Measurements from ENCODE around the gene MAN2A2. TPM values are rescaled to one million over a fixed set of nuclear protein-coding genes. Genes with fewer than 3 reads are reported as not detected.
A peak's percentile ranks its signal among the peaks of the same experiment; 100 is the strongest.

MAN2A2 gene
- total RNA-seq, 2 experiments from 2014 or later: 11.6 to 12.2 TPM

DNA sequence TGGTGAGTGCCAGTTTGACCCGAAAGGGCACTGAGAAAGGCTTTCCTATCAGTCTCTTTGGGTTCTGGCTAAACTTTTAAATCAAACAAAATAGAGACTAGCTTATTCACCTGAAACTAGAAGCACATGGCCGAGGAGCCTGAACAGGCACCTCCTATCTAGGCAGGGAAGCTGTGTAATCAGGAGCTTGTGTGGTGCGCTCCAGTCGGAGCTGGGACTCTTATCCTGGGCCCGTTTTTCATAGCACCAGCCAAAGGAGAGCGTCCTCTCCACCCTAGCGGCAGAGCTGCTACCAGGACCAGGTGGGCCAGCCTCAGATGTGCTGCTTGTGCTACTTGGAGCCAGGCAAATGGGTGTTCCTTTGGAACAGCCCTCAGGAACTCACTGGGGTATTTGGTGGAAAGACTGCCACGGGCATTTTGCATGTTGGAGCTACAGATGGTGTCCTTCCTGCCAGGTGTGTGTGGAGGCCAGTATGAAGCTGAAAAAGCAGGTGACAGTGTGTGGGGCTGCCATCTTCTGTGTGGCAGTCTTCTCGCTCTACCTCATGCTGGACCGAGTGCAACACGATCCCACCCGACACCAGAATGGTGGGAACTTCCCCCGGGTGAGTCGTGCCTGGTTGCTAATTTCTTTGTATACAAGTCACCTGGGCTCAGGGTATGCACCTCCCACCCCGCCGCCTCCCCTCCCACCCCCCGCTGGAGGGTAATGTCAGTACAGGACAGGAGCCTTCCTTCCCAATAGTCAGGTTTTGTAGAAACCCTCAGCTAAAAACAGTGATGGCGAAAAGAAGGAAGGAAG, 833 bp downstream of the MAN2A2 start:
- TF ChIP-seq, protein P1, sequence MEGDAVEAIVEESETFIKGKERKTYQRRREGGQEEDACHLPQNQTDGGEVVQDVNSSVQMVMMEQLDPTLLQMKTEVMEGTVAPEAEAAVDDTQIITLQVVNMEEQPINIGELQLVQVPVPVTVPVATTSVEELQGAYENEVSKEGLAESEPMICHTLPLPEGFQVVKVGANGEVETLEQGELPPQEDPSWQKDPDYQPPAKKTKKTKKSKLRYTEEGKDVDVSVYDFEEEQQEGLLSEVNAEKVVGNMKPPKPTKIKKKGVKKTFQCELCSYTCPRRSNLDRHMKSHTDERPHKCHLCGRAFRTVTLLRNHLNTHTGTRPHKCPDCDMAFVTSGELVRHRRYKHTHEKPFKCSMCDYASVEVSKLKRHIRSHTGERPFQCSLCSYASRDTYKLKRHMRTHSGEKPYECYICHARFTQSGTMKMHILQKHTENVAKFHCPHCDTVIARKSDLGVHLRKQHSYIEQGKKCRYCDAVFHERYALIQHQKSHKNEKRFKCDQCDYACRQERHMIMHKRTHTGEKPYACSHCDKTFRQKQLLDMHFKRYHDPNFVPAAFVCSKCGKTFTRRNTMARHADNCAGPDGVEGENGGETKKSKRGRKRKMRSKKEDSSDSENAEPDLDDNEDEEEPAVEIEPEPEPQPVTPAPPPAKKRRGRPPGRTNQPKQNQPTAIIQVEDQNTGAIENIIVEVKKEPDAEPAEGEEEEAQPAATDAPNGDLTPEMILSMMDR (conservative IDR thresholded peaks at IDR 0.05; ENCODE audit: low read length): peak; percentile 24; the same call in 1 of the 2 replicates
- peak; percentile 6; the same call in 1 of the 2 replicates for TF ChIP-seq EZH2phosphoT487 (IDR thresholded peaks at IDR 0.05; ENCODE audit: borderline replicate concordance, low read depth, low read length)
- BruUV-seq (replicated peaks): no TSS peak

DNA sequence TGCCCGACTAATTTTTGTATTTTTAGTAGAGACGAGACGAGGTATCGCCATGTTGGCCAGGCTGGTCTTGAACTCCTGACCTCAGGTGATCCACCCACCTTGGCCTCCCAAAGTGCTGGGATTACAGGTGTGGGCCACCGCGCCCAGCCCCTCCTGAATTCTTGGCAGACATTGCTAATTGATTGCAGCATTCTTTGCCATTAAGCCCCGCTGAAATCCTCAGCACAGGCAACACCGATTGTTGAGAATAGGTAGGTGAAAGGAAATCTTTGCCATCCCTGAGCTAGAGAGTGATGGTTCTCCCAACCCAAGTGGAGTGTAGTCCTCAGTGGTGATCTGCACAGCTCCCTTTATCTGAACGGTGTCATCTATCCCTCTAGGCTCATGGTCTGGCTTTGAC, 1.6 kb downstream of the MAN2A2 start:
- no TSS peak for BruUV-seq (replicated peaks)

More for the DNA sequence above, 833 bp downstream of the MAN2A2 start:
- Histone ChIP-seq H3K36me3 (ENCODE audit: insufficient read depth, low read length) (no peaks in the 10 kb centered on the region), H3K4me1 (ENCODE audit: insufficient read depth, low read length, poor library complexity, severe bottlenecking) (peaks cover 22% of the 10 kb centered on the region), H4K20me1 (ENCODE audit: insufficient read depth, low read length) (no peaks in the 10 kb centered on the region), H3K27ac (ENCODE audit: low read depth, low read length, poor library complexity, severe bottlenecking) (no peak overlapping the region), H3K9me3 (ENCODE audit: low read length) (no peaks in the 10 kb centered on the region), H3K9me2 (ENCODE audit: insufficient read depth, low read length) (no peaks in the 10 kb centered on the region), H3K4me2 (ENCODE audit: low read length) (peak overlapping the region; percentile 70), H2AFZ (ENCODE audit: low read length) (peak overlapping the region; percentile 42; the same call in 1 of the 2 replicates), H3K79me2 (ENCODE audit: insufficient read depth, low read depth, low read length) (no peaks in the 10 kb centered on the region), H3K4me3 (ENCODE audit: low read depth, low read length, poor library complexity, severe bottlenecking) (no peak overlapping the region)
- no peak for DNase-seq (ENCODE audit: low spot score)
- intact Hi-C loops (cut with micrococcal nuclease; ENCODE audit: unreplicated experiment): no loop called here
- ChIA-PET POLR2A (interaction anchor here (1.4 to 4.5 kb wide), 2 partner anchors 10 to 27 kb away, joined by 3 to 24 read pairs; no protein-coding TSS in a partner anchor), CTCF (ENCODE audit: unreplicated experiment) (interaction anchor here (0.7 to 3.8 kb wide), 3 partner anchors 28 to 31 kb away, joined by 3 to 16 read pairs (median 5); partner anchors contain the start of genes HDDC3 and UNC45A)

More for the DNA sequence above, 1.6 kb downstream of the MAN2A2 start:
- Histone ChIP-seq H3K9me3 (ENCODE audit: low read length) (no peaks in the 10 kb centered on the region), H3K4me1 (ENCODE audit: insufficient read depth, low read length, poor library complexity, severe bottlenecking) (peaks cover 22% of the 10 kb centered on the region), H3K9me2 (ENCODE audit: insufficient read depth, low read length) (no peaks in the 10 kb centered on the region), H3K27ac (ENCODE audit: low read depth, low read length, poor library complexity, severe bottlenecking) (no peak overlapping the region), H3K36me3 (ENCODE audit: insufficient read depth, low read length) (no peaks in the 10 kb centered on the region), H3K4me3 (ENCODE audit: low read depth, low read length, poor library complexity, severe bottlenecking) (no peak overlapping the region), H3K79me2 (ENCODE audit: insufficient read depth, low read depth, low read length) (no peaks in the 10 kb centered on the region), H3K4me2 (ENCODE audit: low read length) (no peak overlapping the region), H4K20me1 (ENCODE audit: insufficient read depth, low read length) (no peaks in the 10 kb centered on the region), H2AFZ (ENCODE audit: low read length) (no peak overlapping the region)
- no peak for TF ChIP-seq EZH2phosphoT487 (IDR thresholded peaks at IDR 0.05; ENCODE audit: borderline replicate concordance, low read depth, low read length)
- TF ChIP-seq, protein P1 (conservative IDR thresholded peaks at IDR 0.05; ENCODE audit: low read length): no peak
- ChIA-PET POLR2A (interaction anchor here (0.6 to 4.5 kb wide), 4 partner anchors 26 to 1028 kb away, joined by 3 to 24 read pairs (median 3); no protein-coding TSS in a partner anchor), CTCF (ENCODE audit: unreplicated experiment) (interaction anchor here (1.2 kb wide), 1 partner anchor 26 kb away, joined by 3 read pairs; no protein-coding TSS in a partner anchor)
- no peak for DNase-seq (ENCODE audit: low spot score)
- intact Hi-C loops (cut with micrococcal nuclease; ENCODE audit: unreplicated experiment): no loop called here

All from OCI-LY7 (cell line).